Transverse colon (tissue), 4 donors: ENCODE data around the gene GLIS1. TPM values are rescaled to one million over a fixed set of nuclear protein-coding genes. Genes with fewer than 3 reads are reported as not detected.
A peak's percentile ranks its signal among the peaks of the same experiment; 100 is the strongest.

Experiments
- DNase-seq: peaks from one replicate; pipeline ENCODE4 v3.0.0-alpha.2; 2019
- H3K27ac ChIP-seq, 4 donors: fragments of 200-600 bp; sonication (generic); 2 replicates each; pipeline ENCODE4 v1.5.1; 2016 to 2018; ENCODE audit warnings: inconsistent platforms in 4 of 4
- H3K27me3 ChIP-seq: fragments of 200-600 bp; sonication (generic); 2 replicates; pipeline ENCODE4 v1.5.1; 2017; ENCODE audit warnings: inconsistent platforms
- H3K36me3 ChIP-seq, 4 donors: fragments of 200-600 bp; sonication (generic); 2 replicates each; pipeline ENCODE4 v1.5.1; 2017 to 2019; ENCODE audit warnings: inconsistent platforms in 4 of 4
- H3K4me1 ChIP-seq, 4 donors: fragments of 200-600 bp; sonication (generic); 2 replicates each; pipeline ENCODE4 v1.5.1; 2017 to 2020; ENCODE audit warnings: inconsistent platforms in 4 of 4
- H3K4me3 ChIP-seq, 4 donors: fragments of 200-600 bp; sonication (generic); 1 replicate in 1 of 4; 2 replicates in 3 of 4; pipeline versions ENCODE4 v1.5.1 to v1.6.1; 2017 to 2019; ENCODE audit warnings: inconsistent platforms in 4 of 4
- H3K9me3 ChIP-seq, 2 donors: fragments of 200-600 bp; sonication (generic); 2 replicates each; pipeline ENCODE4 v1.5.1; 2017 to 2019; ENCODE audit warnings: inconsistent platforms in 2 of 2
- CTCF ChIP-seq, 5 experiments: fragments of 200-600 bp in 3 of 5; fragments of 450-650 bp in 2 of 5; sonication (generic) in 3 of 5; IDR thresholded peaks; 1 replicate in 2 of 5; 2 replicates in 3 of 5; pipeline ENCODE4 v1.5.1; 2016 to 2017; ENCODE audit warnings: antibody characterized with exemption in 5 of 5, inconsistent platforms in 3 of 5, mild to moderate bottlenecking in 2 of 5, moderate library complexity in 1 of 5
- EP300 ChIP-seq: sonication (generic); formaldehyde crosslinking; IDR thresholded peaks from one replicate; pipeline ENCODE4 v1.6.1; 2017; ENCODE audit warnings: antibody characterized with exemption, low read depth
- POLR2A ChIP-seq: fragments of 450-650 bp; IDR thresholded peaks from one replicate; pipeline ENCODE4 v1.6.1; 2016; ENCODE audit warnings: antibody characterized with exemption, mild to moderate bottlenecking, moderate library complexity
- POLR2AphosphoS5 ChIP-seq, 3 donors: sonication (generic); formaldehyde crosslinking; IDR thresholded peaks; one replicate each; pipeline ENCODE4 v1.6.1; 2016; ENCODE audit warnings: antibody characterized with exemption in 3 of 3
- WGBS, 2 donors: methylation state at CpG; one replicate each; pipeline ENCODE4 v1.1.5; 2018; ENCODE audit warnings: low coverage in 1 of 2; 5-methylcytosine and 5-hydroxymethylcytosine counted together
- in situ Hi-C, 4 donors: fragments of 200-750 bp; cut with MboI; loops; one replicate each; pipeline versions ENCODE4 v1.15.0 to v1.15.1; 2017; ENCODE audit warnings: low sequenced_read_pairs in 3 of 4, low pct_ligation_motif_present in 1 of 4, low pct_unique_long_range_greater_than_20kb in 1 of 4
- intact Hi-C: fragments of 100-400 bp; cut with DNase I; formaldehyde crosslinking; loops from one replicate; pipeline ENCODE4 v1.15.1; 2023; ENCODE audit warnings: low total_unique reads
- total RNA-seq, 4 donors: library from RNA; depleted of rRNA; stranded (reverse); fragments of >200 nt; gene quantifications; one replicate each; pipeline ENCODE4 v1.1.0, GENCODE V29; 2016

Gene GLIS1
- total RNA-seq, 4 donors from 2014 or later, result 0.16 to 0.75 (median 0.27) TPM; not detected in 1

GRCh38 chr1:53618500-53619366 lies 120.2 kb downstream of the GLIS1 start:
- Histone ChIP-seq H3K36me3 (no peaks in the 10 kb centered on the region), H3K27ac (no peak overlapping the region), H3K9me3 (no peaks in the 10 kb centered on the region), H3K4me3 (no peak overlapping the region), H3K27me3 (no peaks in the 10 kb centered on the region), H3K4me1 (no peaks in the 10 kb centered on the region)
- WGBS, 2 donors, result 78% methylated on average over 4 of the region's 4 CpGs; no CpG with 5 or more reads in 1 of the 2 donors
- TF ChIP-seq EP300, result no peak
- no peak for TF ChIP-seq POLR2A
- TF ChIP-seq CTCF (IDR thresholded peaks at IDR 0.05), result no peak
- TF ChIP-seq POLR2AphosphoS5 (IDR thresholded peaks at IDR 0.05), result no peak
- intact Hi-C loops, result no loop called here
- peak; percentile 1 for DNase-seq
- in situ Hi-C loops, result no loop called here

- no peak overlapping the region for H3K4me3 ChIP-seq
- no peaks in the 10 kb centered on the region for H3K4me1 ChIP-seq
- in situ Hi-C loops, result no loop called here
- no peaks in the 10 kb centered on the region for H3K27me3 ChIP-seq
- H3K9me3 ChIP-seq, result no peaks in the 10 kb centered on the region
- 100% methylated on average over 4 of the region's 4 CpGs; no CpG with 5 or more reads in 1 of the 2 donors for WGBS, 2 donors
- no peaks in the 10 kb centered on the region for H3K36me3 ChIP-seq
- intact Hi-C loops, result no loop called here
- no peak overlapping the region for H3K27ac ChIP-seq
- DNase-seq, result peak; percentile 4
- TF ChIP-seq CTCF (IDR thresholded peaks at IDR 0.05) (no peak), POLR2A (no peak), EP300 (no peak), POLR2AphosphoS5 (IDR thresholded peaks at IDR 0.05) (no peak)
Observed at GRCh38 chr1:53617851-53618499, 121.0 kb downstream of the GLIS1 start.

DNA sequence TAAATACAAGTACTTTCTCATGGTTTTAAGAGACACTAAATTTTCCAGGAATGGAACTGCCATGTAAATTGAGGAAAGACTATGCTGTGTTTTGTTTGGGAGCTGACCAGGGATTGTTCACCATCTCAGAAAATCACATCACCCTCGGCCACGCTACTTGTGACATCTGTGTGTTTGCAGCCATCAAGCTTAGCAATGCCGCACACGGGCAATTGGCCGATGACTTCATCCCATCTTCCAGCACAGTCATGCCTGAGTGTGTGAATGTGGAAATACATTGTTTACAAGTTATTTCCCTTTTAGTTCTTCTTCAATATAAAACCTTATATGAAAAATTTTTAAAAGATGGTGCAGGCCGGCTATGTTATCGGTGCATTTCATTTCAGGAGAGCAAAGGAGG lies 121.6 kb downstream of the GLIS1 start:
- H3K4me3 ChIP-seq, result no peak overlapping the region
- TF ChIP-seq POLR2AphosphoS5 (IDR thresholded peaks at IDR 0.05) (no peak), POLR2A (no peak), EP300 (no peak), CTCF (IDR thresholded peaks at IDR 0.05) (no peak)
- in situ Hi-C loops (no loop called here), intact Hi-C loops (no loop called here)
- no peaks in the 10 kb centered on the region for H3K27me3 ChIP-seq
- no peak for DNase-seq
- H3K4me1 ChIP-seq, result no peaks in the 10 kb centered on the region
- H3K27ac ChIP-seq, result no peak overlapping the region
- no peaks in the 10 kb centered on the region for H3K9me3 ChIP-seq
- H3K36me3 ChIP-seq, result no peaks in the 10 kb centered on the region
- 79 to 84% methylated on average over 6 to 7 of the region's 7 CpGs for WGBS, 2 donors

DNA sequence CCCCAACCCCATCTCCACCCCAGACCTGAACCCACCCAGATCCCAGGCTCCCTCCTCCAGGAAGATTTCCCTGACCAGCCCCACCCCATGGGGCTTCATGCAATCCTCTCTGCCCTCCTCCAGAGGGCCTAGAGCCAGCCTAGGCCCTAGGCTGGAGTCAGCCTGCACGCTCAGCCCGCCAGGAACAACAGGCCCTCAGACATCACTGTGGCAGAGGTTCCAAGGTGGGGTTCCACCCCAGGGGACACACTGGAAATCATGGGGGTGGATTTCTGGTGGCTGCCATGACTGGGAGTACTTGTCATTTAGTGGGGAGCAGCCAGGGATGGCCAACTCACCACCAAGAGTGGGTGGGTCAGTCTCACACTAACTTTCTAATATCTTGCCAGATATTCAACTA lies 122.0 kb downstream of the GLIS1 start:
- Histone ChIP-seq H3K36me3 (no peaks in the 10 kb centered on the region), H3K4me3 (no peak overlapping the region), H3K27ac (no peak overlapping the region), H3K4me1 (no peaks in the 10 kb centered on the region), H3K9me3 (no peaks in the 10 kb centered on the region), H3K27me3 (no peaks in the 10 kb centered on the region)
- in situ Hi-C loops (no loop called here), intact Hi-C loops (no loop called here)
- TF ChIP-seq POLR2AphosphoS5 (IDR thresholded peaks at IDR 0.05) (no peak), POLR2A (no peak), CTCF (IDR thresholded peaks at IDR 0.05) (no peak), EP300 (no peak)
- no peak for DNase-seq
- 94% methylated on average over 2 of the region's 2 CpGs; no CpG with 5 or more reads in 1 of the 2 donors for WGBS, 2 donors
